ENCODE data around the gene KAZN.
A peak's percentile ranks its signal among the peaks of the same experiment; 100 is the strongest.

Gene KAZN

DNA sequence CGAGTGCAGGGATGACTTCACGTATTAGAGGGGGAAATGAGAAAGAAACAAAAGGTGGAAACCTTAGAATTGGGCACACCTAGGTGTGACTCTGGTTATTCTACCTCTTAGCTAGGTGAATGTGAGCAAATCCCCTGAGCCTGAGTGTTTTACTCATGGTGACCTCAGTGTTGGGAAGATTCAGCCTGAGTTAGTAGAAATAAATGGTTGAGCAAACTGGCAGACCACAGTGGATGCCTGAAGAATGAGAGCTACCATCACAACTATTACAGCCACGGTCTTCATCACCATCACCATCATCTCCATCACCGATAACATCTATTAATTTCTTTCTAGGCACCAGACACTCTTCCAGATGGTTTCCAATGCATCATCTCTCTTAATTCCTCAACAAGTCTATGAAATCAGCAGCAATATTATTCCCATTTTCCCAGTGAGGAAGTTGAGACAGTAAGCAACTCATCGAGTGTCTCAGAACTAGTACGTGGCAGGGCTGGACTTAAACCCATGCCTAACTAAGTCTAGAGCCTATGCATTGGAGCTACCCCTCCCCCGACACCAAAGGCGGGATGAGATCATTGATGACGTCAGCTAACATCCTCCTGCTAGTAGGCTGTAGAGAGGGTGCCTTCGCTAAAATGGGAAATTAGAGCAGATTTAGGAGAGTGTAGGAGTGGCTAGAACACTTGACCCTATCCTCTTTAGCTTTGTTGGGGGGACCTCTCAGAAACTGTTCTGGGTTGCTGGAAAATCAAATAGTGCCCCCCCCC lies 7.9 kb upstream of the KAZN start:
- no peak for DNase-seq

DNA sequence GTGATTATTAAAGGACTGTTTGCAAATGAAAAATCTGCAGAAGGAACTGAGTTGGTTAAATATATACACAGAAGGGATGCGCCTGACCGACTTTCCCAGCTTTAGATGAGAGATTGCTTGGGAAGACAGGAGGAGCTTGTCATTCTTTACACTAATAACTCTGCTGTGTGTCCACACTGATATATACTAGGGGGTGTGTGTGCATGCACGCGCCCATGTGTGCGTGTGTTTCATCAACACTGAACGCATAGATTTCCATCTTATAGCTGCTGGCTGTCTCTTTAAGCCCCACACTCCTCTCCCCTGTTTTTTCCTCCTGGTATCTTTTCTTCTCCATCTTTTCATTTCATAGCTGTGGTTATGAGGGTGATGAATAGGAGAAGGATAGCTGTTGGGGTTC lies 6.9 kb upstream of the KAZN start:
- no peak for DNase-seq

DNA sequence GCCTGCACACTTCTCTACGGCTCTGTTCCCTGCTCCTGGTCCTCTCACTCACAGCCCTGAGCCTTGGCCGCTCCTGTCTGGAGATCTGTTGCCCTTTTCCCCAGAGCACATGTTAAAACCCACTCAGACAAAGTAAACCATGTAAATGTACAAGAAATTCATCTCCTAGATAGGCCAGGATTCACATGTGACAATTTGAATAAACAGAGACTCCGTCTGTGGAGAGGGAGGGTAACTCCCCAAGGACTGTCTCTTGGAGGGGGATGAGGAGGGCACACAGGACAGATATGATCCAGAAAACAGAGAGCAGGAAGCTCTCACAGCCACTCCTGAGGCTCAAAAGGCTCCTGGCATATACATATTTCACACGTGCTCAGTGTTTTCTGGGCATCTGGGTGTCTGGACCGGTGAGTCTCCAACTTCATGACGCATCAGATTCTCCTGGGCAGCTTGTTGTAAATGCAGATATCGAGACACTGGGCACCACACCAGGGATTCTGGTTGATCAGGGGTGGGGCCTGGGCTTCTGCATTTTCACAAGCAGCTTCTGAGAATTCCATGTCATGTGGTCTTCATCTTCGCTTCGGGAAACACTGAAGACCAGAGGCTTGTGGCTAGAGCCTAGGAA lies 6.4 kb upstream of the KAZN start:
- DNase-seq: no peak

DNA sequence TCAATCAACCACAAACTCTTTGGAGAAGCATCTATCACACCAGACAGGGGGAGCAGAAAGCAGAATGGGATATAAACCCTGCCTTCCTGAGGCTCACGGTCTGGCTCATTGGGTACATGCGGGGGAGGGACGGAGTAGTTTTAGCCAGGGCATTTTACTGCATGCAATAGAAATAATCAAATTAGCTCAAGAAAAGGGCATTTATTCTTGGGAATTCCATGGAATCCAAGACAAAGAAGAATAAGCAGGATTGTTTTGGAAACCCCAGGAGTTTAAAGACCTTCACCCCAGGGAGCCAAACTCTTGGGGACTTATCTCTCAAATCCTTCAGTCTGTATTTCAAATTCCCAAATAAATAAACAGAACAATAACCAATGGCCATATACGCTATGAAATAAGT lies 5.2 kb upstream of the KAZN start:
- no peak for DNase-seq

DNA sequence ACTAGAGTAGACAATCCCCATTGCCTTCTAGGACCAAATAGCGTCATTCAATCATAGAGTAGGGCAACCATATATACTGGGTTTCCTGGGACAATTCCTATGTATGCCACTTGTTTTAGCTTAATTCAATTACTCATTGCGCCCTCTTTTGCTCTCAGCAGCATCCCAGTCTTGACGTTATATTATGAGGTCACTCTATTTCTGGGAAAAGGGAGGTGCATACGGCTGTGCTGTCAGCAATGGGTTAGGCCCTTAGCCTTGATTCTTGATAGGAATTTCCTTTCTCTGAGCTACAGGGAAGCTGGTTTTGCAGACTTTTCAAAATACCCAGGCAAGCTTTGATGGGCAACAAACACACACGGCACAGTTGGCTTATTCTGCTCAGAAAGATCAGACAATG lies 4.4 kb upstream of the KAZN start:
- no peak for DNase-seq

DNA sequence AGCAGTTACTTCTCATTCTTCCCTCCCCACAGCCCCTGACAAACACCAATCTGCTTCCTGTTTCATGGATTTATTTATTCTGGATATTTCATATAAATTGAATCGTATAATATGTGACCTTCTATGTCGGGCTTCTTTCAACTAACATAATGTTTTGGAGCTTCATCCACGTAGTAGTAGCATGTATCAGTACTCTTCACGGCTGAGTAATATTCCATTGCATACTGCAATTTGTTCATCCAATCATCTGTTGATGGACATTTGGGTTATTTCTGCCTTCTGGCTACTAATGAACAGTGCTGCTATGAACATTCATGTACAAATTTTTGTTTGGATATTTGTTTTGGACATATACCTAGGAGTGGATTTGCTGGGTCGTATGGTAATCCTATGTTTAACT lies 1.9 kb upstream of the KAZN start:
- DNase-seq: no peak

DNA sequence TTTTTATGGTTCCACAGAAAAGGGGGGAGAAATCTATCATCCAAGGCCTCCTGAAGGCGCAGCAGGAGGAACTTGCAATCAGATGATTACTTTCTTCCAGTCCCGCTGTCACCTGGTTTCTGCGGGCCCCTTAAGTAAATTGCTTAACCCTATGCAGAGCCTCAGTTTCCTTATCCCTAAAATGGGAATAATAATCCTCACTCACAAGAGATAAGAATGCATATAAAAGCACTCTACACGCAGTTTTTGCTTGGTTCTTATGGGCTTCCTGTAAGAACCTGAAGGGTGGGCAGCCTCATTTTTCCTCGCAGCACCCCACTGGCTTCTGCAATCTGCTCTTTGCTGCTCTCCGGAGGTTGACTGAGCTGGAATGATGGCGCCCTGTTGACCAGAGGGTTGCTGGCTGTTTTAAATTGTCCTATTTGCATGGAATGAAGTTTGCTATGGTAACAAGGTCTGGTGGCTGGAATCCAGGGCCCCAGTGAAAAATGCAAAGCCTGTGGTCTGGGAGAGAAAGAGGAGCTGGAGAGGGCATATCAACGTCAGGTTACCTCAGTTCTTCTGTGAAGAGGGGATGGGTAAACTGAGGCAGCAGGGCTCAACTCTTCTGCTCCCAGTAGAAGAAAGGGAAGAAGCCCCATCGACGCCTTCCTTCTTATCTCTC lies 1.0 kb upstream of the KAZN start:
- DNase-seq: no peak

DNA sequence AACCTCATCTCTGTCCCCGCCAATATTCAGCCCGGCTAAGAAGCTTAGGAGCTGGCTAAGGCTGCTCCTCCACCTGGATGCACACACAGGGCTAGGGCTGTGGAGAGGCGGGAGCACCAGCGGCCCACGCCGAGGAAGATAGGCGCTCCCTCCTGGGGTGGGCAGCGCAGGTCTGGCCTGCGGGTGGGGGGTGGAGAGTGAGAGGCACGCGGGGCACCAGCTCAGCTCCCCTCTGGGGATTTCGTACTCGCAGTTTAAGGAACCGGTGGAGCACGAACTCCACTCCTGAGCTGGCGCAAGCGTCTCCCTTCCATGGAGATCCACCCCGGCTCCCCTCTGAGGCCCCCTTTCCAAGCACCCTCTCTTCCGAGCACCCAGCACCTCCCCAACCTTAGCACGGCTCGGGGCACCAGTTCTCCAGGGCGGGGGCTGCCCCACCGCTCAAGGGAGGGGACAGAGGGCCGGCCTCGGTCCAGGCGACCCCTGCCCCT lies 433 bp upstream of the KAZN start:
- DNase-seq: no peak

DNA sequence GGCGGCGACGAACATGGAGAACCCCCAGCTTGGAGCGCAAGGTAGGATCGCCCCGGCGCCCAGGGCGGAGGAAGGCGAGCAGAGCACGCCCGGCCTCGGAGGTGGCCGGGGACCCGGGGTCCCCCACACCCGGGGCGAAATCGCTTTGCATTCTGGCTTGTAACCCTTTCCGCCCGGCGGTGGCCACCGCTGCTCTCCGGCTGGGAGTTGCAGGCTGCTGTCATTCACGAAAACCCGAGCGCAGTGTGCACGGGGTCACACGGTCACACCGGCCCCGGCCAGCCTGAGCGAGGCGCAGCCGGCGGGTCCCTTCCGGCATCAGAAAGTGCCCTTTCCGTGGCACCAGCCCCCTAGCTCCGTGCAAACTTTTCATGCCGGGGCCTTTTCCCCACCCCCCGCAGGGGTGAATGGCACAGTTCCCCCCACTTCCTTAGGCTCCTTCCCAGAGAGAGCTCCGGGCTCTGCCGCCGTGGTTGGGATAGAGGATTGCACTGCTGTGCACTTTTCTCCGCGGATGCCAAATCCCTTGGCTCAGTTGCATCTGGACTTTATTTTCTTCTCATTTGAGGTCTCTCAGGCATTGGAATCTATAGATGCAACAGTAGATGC lies 802 bp downstream of the KAZN start:
- DNase-seq: no peak

DNA sequence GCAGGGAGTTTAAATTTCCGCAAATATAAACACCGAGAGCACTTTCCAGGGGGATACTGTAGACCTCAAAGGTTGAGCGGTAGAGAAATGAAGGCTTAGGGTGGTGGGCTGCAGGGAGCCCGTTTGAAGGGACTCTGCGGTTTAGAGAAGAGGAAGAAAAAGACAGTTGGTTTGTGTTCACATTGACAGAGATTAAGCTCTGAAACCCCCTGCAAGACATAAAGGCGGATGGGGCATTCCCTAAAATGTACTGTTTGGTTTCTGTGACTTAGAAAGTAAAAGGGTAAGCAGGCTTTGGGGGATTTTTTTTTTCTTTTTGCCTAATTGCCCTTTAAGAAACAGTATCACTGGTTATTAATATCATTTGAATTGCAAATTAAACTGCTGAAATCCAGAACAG lies 1.3 kb downstream of the KAZN start:
- no peak for DNase-seq

DNA sequence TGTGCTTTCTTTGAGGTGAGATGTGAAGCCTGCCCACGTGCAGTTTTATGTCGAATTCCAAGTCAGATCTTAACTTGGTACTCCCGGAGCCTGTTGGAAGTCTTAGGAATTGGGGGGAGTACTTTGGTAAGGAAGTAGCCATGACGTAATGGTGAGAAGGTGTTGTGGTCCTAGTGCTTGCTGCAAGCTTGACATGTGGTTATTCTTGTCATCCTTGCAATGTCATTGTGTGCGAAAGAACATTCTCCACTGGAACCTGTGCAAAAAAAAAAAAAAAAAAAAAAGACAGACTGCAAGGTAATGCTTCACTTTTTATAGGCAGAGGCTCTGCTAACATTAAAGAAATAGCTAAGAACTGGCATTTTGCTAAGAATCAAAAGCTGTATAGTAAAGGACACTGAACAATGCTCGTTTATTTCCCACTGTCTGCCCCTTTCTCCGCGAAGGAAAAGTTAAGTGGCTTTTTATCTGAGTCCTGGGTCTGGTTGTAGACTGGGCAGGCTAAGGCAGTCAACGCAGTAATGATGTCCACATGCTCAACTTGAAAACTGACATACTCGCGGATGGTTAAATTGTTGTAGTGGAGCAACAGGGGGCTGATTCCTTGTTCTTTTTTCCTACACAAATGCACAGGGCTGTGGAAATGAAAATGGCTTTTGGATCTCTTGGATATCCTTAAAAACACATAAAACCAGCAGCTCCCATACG lies 2.1 kb downstream of the KAZN start:
- DNase-seq: no peak

DNA sequence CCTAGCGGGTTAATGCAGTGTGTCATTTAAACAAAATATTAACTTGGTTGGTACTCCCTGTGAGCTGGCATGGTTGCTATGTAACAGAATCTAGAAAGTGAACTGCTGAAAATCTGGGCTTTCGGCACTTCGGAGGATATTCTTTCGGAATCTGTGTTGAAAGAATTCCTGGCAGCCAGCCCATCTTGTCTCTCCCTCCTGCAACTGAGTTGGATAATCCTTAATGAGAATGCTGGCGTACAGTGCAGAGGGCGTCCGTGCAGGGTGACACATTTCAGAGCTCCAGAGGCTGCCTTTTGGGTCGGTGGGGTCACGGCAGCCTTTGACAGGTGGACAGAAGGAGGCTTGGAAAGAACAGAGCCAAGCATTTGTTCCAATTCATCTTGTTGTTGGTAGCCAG lies 3.7 kb downstream of the KAZN start:
- no peak for DNase-seq

DNA sequence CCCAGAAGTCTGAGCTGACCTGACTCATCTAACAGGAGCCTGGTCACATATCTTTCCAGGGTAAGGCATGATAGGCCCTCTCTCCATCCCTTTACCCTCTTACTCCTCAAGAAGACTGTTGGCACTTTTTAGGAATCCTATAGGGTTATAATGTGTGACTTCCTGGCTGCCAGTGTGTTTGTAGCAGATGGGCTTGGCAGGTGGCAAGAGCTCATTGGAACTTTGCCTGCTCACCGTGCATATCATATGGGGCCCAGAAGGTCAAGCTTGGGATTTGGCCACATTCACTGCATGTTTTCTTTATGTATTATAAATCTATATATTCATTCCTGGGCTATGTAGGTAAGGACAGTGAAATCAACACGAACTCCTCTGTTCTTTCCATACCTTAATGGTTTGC lies 5.2 kb downstream of the KAZN start:
- peak; percentile 51 for DNase-seq

DNA sequence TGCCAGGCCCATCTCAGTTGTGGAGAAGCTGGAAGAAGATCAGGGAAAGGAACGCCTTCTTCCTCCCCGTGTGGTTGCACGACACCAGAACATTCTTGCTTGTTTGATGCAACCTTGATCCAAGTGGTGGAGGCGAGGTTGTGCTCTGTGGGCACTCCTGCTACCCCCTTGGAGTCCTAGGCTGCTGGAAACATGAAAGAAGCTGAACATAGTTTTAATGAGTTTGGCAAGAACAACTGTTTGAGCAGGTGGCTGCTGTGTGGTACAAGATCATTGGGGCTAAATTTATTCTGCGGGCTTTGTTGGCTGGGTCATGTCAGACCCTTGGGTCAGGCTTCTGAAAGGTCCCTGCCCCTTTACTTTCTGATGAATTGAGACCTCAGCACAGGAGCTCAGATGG lies 5.9 kb downstream of the KAZN start:
- no peak for DNase-seq

DNA sequence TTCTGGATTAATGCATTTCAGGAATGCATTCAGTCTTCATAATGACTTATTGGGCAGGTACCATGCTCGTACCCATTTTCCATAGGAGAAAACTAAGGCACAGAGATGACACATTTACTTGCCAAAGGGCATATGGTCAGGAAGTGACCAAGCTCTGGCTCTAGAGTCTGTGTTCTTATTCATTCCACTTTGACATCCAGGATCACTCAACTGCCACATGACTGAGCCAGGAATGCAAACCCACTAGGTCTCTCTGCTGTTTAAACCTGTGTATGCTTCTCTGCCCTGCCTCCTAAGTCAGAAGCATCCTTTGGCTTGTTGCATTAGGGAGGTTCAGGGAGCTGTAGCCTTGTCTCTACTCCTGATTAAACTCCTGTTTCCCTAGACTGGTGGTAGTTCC lies 7.5 kb downstream of the KAZN start:
- no peak for DNase-seq

DNA sequence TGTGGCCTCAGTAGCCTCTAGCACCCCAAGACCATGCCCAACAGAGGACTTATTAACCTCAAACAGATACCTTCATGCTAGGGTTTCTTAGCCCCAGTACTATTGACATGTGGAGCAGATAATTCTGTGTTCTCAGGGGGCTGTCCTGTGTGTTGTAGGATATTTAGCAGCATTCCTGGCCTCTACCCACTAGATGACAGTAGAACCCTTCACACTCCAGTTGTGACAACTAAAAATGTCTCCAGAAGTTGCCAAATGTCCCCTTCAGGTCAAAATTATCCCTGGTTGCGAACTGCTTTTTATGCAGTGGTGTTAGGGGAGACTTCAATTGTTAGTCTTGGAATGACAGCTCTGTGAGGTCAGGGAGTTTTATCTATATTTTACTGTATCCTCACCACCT lies 8.1 kb downstream of the KAZN start:
- no peak for DNase-seq

DNA sequence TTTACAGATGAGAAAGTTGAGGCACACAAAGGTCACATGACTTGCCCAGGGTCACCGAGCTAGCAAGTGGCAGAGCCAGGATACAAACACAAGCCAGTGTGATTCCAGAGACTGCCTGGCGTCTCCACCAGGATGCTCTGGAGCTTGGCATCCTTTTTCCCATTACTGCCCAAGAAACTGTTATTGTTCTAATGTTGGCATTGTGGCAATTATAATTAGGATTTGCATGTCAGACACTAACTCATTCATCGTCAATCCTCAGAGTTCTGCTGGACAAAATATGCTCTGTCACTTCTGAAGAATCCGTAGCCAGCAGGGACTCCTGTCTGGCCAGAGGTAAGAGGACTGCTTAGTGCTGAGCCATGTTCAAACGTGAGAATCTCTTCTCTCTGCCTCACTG lies 8.8 kb downstream of the KAZN start:
- no peak for DNase-seq

DNA sequence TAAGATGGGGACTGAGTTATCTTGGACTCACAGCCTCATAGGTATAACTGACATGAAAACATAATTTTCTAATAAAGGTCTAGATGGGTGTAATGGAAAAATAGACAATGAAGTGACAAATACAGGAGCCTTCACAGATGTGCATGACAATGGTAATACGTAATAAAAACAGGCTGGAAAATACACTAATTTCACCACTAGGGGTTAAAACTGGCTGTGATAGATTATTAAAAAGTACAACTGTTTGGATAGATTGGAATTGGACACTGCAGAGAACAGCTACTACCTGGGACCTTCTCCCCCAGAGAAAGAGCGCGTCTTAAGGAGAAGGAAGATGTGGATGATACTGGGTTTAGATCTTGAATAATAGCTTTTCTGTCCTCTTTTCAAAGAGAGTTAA lies 9.8 kb downstream of the KAZN start:
- no peak for DNase-seq

DNA sequence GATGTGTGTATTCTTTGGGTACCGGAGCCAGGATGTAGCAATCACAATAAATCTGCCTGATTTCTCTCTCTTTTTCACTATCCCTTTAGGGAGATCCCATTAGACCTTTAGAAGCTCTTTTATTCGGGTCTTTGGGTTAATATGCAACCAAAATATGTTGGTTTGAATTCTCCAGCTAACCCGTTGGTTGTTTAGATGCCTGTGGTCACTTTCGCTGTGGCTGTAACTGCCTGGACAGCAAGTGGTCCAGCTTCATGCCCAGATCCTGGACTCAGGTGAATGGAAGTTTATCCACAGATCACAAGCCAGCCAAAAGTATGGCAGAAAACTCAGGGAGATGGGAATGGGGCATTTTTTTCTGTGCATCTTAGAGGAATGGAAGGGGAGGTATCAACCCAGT lies 12.3 kb downstream of the KAZN start:
- DNase-seq: no peak

DNA sequence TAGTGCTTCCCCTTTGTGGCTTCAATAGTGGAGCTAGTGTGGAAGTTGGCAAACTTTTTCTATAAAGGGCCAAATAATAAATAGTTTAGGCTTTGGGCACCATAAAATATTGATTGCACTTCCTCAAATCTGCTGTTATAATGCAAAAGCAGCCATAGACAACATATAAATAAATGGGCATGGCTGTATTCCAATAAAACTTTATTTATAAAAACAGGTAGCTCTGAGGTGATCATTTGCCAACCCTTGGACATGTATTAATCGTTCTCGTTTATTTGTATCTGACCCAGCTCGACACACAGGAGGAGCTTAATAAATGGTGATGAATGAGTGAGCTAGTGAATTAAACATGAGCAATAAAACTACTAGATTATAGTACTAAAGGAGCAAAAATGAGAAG lies 13.3 kb downstream of the KAZN start:
- no peak for DNase-seq

DNA sequence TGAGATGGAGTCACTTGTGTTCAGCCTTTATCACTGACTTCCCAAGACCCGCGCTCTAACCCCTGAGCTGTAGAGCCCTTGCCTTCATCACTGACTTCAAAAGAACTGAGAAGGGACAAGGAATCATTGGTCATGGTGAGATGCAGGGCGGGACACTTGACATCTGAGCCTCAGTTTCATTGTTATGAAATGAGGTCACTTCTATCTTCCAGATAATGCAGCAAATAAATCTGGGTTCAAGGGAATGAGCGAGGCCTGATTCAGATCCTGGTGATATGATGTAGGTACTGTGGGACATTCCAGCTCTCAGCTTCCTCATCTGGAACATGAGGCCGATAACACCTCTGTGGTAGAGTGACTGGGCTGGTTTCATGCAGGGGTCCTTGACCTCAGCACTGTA lies 13.8 kb downstream of the KAZN start:
- DNase-seq: no peak

DNA sequence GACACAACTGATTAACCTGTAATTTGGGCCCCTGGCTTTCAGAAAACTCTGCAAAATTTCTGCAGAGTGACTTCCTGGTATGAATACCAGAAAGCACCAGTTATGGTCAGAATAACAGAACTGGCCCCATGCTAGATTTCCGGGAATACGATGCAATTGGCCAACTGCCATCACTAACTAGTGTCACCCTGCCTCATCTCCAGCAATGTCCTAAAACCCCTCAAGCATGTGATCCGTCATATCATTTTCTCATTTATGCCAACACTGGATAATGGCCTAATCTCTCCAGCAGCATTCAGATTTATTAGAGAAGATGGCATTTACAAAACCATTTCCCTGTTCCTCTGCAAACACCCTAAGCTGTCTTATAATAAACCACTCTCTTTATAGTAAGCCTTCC lies 15.4 kb downstream of the KAZN start:
- no peak for DNase-seq

DNA sequence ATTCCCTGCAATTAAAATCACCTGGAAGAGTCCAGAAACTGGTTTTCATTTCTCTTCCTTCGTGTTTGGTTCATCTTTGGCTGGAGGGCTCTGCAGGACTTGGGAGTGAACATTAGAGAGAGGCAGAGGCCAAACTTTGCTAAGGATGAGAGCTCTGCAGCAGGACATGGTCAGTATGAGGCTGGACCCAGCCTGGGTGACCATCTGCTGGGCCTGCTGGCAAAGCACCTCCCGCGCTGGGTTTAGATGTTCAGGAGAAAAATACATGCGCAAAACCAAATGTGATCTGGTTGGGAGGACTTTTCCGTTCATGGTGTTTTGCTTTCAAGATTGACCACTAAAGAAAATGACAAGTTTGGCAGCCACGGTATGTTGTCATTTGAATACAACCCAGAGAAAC lies 15.9 kb downstream of the KAZN start:
- DNase-seq: no peak

All from DMS 273 treated with DMSO at 0.1 percent for 48 hours (cell line).